HUES6 (cell line): ENCODE data around the gene EYA3.
A peak's percentile ranks its signal among the peaks of the same experiment; 100 is the strongest.

Experiments
- H3K27ac ChIP-seq: 2 replicates; pipeline ENCODE4 v1.7.0; 2013; ENCODE audit warnings: low read depth, mild to moderate bottlenecking, low read length, inconsistent platforms
- H3K27me3 ChIP-seq: 2 replicates; pipeline ENCODE4 v1.6.1; 2013; ENCODE audit warnings: low read length; ENCODE audit not compliant: control insufficient read depth, insufficient read depth
- H3K36me3 ChIP-seq: 2 replicates; pipeline ENCODE4 v1.6.1; 2013; ENCODE audit warnings: low read length; ENCODE audit not compliant: control insufficient read depth, insufficient read depth
- H3K4me1 ChIP-seq: 2 replicates; pipeline ENCODE4 v1.6.1; 2013; ENCODE audit warnings: low read length; ENCODE audit not compliant: control insufficient read depth, insufficient read depth
- H3K4me3 ChIP-seq: 2 replicates; pipeline ENCODE4 v1.5.1; 2013; ENCODE audit warnings: low read depth, low read length
- H3K9ac ChIP-seq: one replicate; pipeline ENCODE4 v1.6.1; 2013; ENCODE audit warnings: mild to moderate bottlenecking, low read length
- H3K9me3 ChIP-seq: 2 replicates; pipeline ENCODE4 v1.6.1; 2013; ENCODE audit warnings: low read depth, low read length; ENCODE audit not compliant: control insufficient read depth, insufficient read depth

EYA3 gene

GRCh38 chr1:28088168-28088961 is at the start of gene EYA3:
Gene EYA3 (minus strand): TSS chr1:28088610. CDS start chr1:28058026, 30,584 bp downstream.
- no peaks in the 10 kb centered on the region for H3K27me3 ChIP-seq
- peaks cover 4% of the 10 kb centered on the region; the same call in 1 of the 2 replicates for H3K4me1 ChIP-seq
- H3K9ac ChIP-seq, result peak within 1 kb of the TSS; percentile 83
- peak within 1 kb of the TSS; percentile 90 for H3K4me3 ChIP-seq
- peak within 1 kb of the TSS; percentile 41 for H3K27ac ChIP-seq
- H3K9me3 ChIP-seq, result no peaks in the 10 kb centered on the region
- no peaks in the 10 kb centered on the region for H3K36me3 ChIP-seq

GRCh38 chr1:28136922-28137613 is 48.7 kb upstream of the EYA3 start:
- H3K27me3 ChIP-seq, result no peaks in the 10 kb centered on the region
- H3K36me3 ChIP-seq, result no peaks in the 10 kb centered on the region
- no peak overlapping the region for H3K27ac ChIP-seq
- H3K4me1 ChIP-seq, result no peaks in the 10 kb centered on the region
- H3K9me3 ChIP-seq, result no peaks in the 10 kb centered on the region
- no peak overlapping the region for H3K4me3 ChIP-seq
- H3K9ac ChIP-seq, result no peak overlapping the region

GRCh38 chr1:28136169-28136921 is 47.9 kb upstream of the EYA3 start:
- H3K9ac ChIP-seq, result no peak overlapping the region
- no peaks in the 10 kb centered on the region for H3K27me3 ChIP-seq
- no peak overlapping the region for H3K4me3 ChIP-seq
- H3K9me3 ChIP-seq, result no peaks in the 10 kb centered on the region
- H3K36me3 ChIP-seq, result no peaks in the 10 kb centered on the region
- no peak overlapping the region for H3K27ac ChIP-seq
- H3K4me1 ChIP-seq, result no peaks in the 10 kb centered on the region

- Histone ChIP-seq H3K9me3 (no peaks in the 10 kb centered on the region), H3K27ac (no peak overlapping the region), H3K9ac (no peak overlapping the region), H3K36me3 (no peaks in the 10 kb centered on the region), H3K4me3 (no peak overlapping the region), H3K4me1 (no peaks in the 10 kb centered on the region), H3K27me3 (no peaks in the 10 kb centered on the region)
These were observed 47.2 kb upstream of the EYA3 start for GRCh38 chr1:28135371-28136168.

GRCh38 chr1:28134651-28135207 is 46.3 kb upstream of the EYA3 start:
- Histone ChIP-seq H3K9ac (no peak overlapping the region), H3K36me3 (no peaks in the 10 kb centered on the region), H3K4me1 (no peaks in the 10 kb centered on the region), H3K27ac (no peak overlapping the region), H3K27me3 (no peaks in the 10 kb centered on the region), H3K9me3 (no peaks in the 10 kb centered on the region), H3K4me3 (no peak overlapping the region)

- no peaks in the 10 kb centered on the region for H3K27me3 ChIP-seq
- no peak overlapping the region for H3K27ac ChIP-seq
- no peaks in the 10 kb centered on the region for H3K4me1 ChIP-seq
- H3K4me3 ChIP-seq, result no peak overlapping the region
- no peaks in the 10 kb centered on the region for H3K9me3 ChIP-seq
- H3K36me3 ChIP-seq, result no peaks in the 10 kb centered on the region
- no peak overlapping the region for H3K9ac ChIP-seq
These were observed 44.1 kb upstream of the EYA3 start for GRCh38 chr1:28132171-28133167.

- no peaks in the 10 kb centered on the region for H3K9me3 ChIP-seq
- H3K4me1 ChIP-seq, result no peaks in the 10 kb centered on the region
- H3K27me3 ChIP-seq, result no peaks in the 10 kb centered on the region
- H3K27ac ChIP-seq, result no peak overlapping the region
- H3K4me3 ChIP-seq, result no peak overlapping the region
- H3K36me3 ChIP-seq, result no peaks in the 10 kb centered on the region
- no peak overlapping the region for H3K9ac ChIP-seq
These were observed 42.5 kb upstream of the EYA3 start for GRCh38 chr1:28130901-28131300.

GRCh38 chr1:28129150-28129549 is 40.7 kb upstream of the EYA3 start:
- no peaks in the 10 kb centered on the region for H3K36me3 ChIP-seq
- no peak overlapping the region for H3K9ac ChIP-seq
- no peaks in the 10 kb centered on the region for H3K9me3 ChIP-seq
- no peaks in the 10 kb centered on the region for H3K27me3 ChIP-seq
- no peak overlapping the region for H3K27ac ChIP-seq
- no peak overlapping the region for H3K4me3 ChIP-seq
- H3K4me1 ChIP-seq, result no peaks in the 10 kb centered on the region

- H3K4me1 ChIP-seq, result no peaks in the 10 kb centered on the region; the same call in 1 of the 2 replicates
- H3K27me3 ChIP-seq, result no peaks in the 10 kb centered on the region
- H3K9ac ChIP-seq, result no peak overlapping the region
- no peaks in the 10 kb centered on the region for H3K9me3 ChIP-seq
- H3K27ac ChIP-seq, result no peak overlapping the region
- H3K36me3 ChIP-seq, result no peaks in the 10 kb centered on the region
- H3K4me3 ChIP-seq, result no peak overlapping the region
These were observed 39.3 kb upstream of the EYA3 start for GRCh38 chr1:28127617-28128257.
